ENCODE measurements around the gene SBK1.
A peak's percentile ranks its signal among the peaks of the same experiment; 100 is the strongest.
"Not testable (repeated sequence)": the region's sequence is repeated elsewhere in the genome, so short reads cannot be mapped to it uniquely, and the experiment has no call there.

SBK1 gene

GRCh38 chr16:28291651-28292626 lies at the start of gene SBK1:
Gene SBK1 (plus strand): TSS chr16:28292525. CDS start chr16:28317392, 24,867 bp downstream.
- DNase-seq, result peak; percentile 78

GRCh38 chr16:28249483-28249882 lies 42.8 kb upstream of the SBK1 start:
- DNase-seq, result not testable (repeated sequence)

- DNase-seq, result no peak
Observed at GRCh38 chr16:28250999-28251398, 41.3 kb upstream of the SBK1 start.

- no peak for DNase-seq
Observed at GRCh38 chr16:28254158-28254557, 38.2 kb upstream of the SBK1 start.

GRCh38 chr16:28255838-28256237 lies 36.5 kb upstream of the SBK1 start:
- DNase-seq, result no peak

- no peak for DNase-seq
Observed at GRCh38 chr16:28257256-28257655, 35.1 kb upstream of the SBK1 start.

GRCh38 chr16:28258567-28258966 lies 33.8 kb upstream of the SBK1 start:
- DNase-seq, result no peak

- DNase-seq, result no peak
Observed at GRCh38 chr16:28259091-28259780, 33.1 kb upstream of the SBK1 start.

- no peak for DNase-seq
Observed at GRCh38 chr16:28259781-28260150, 32.6 kb upstream of the SBK1 start.

GRCh38 chr16:28260193-28260592 lies 32.1 kb upstream of the SBK1 start:
- DNase-seq, result no peak

- no peak for DNase-seq
Observed at GRCh38 chr16:28261942-28262341, 30.4 kb upstream of the SBK1 start.

GRCh38 chr16:28263305-28263704 lies 29.0 kb upstream of the SBK1 start:
- no peak for DNase-seq

- no peak for DNase-seq
Observed at GRCh38 chr16:28264656-28265055, 27.7 kb upstream of the SBK1 start.

GRCh38 chr16:28265822-28266221 lies 26.5 kb upstream of the SBK1 start:
- DNase-seq, result no peak

- no peak for DNase-seq
Observed at GRCh38 chr16:28267356-28267755, 25.0 kb upstream of the SBK1 start.

GRCh38 chr16:28273511-28273910 lies 18.8 kb upstream of the SBK1 start:
- no peak for DNase-seq

GRCh38 chr16:28274676-28275075 lies 17.6 kb upstream of the SBK1 start:
- DNase-seq, result no peak

GRCh38 chr16:28276301-28276700 lies 16.0 kb upstream of the SBK1 start:
- DNase-seq, result no peak

GRCh38 chr16:28277537-28278388 lies 14.6 kb upstream of the SBK1 start:
- peak; percentile 79 for DNase-seq

GRCh38 chr16:28279006-28279405 lies 13.3 kb upstream of the SBK1 start:
- no peak for DNase-seq

GRCh38 chr16:28280881-28281836 lies 11.2 kb upstream of the SBK1 start:
- no peak for DNase-seq

- no peak for DNase-seq
Observed at GRCh38 chr16:28282045-28282444, 10.3 kb upstream of the SBK1 start.
